Measurements from ENCODE around the gene CMSS1. TPM values are rescaled to one million over a fixed set of nuclear protein-coding genes. Genes with fewer than 3 reads are reported as not detected.

The CMSS1 gene
- total RNA-seq, 1 donor from 2014 or later = 17.3 TPM

GRCh38 chr3:100144255-100144866 is 326.7 kb downstream of the CMSS1 start:
- H3K27me3 ChIP-seq (ENCODE audit: low read depth) = no peaks in the 10 kb centered on the region
- no peaks in the 10 kb centered on the region for H3K36me3 ChIP-seq
- TF ChIP-seq CTCF (IDR thresholded peaks at IDR 0.05) = no peak
- ATAC-seq (no peak), DNase-seq (no peak)
- H3K9me3 ChIP-seq = peaks cover 6% of the 10 kb centered on the region
- no peak overlapping the region for H3K4me3 ChIP-seq
- intact Hi-C loops (cut with DNase I) = no loop called here
- H3K27ac ChIP-seq = no peak overlapping the region
- H3K4me1 ChIP-seq = no peaks in the 10 kb centered on the region

GRCh38 chr3:100149130-100149529 is 331.5 kb downstream of the CMSS1 start:
- intact Hi-C loops (cut with DNase I) = no loop called here
- Histone ChIP-seq H3K36me3 (no peaks in the 10 kb centered on the region), H3K9me3 (no peaks in the 10 kb centered on the region), H3K27me3 (ENCODE audit: low read depth) (no peaks in the 10 kb centered on the region), H3K4me3 (no peak overlapping the region), H3K27ac (no peak overlapping the region), H3K4me1 (no peaks in the 10 kb centered on the region)
- DNase-seq (no peak), ATAC-seq (no peak)
- no peak for TF ChIP-seq CTCF (IDR thresholded peaks at IDR 0.05)

GRCh38 chr3:100149713-100150415 is 332.2 kb downstream of the CMSS1 start:
- ATAC-seq (no peak), DNase-seq (no peak)
- Histone ChIP-seq H3K4me1 (no peaks in the 10 kb centered on the region), H3K27ac (no peak overlapping the region), H3K4me3 (no peak overlapping the region), H3K27me3 (ENCODE audit: low read depth) (no peaks in the 10 kb centered on the region), H3K36me3 (no peaks in the 10 kb centered on the region), H3K9me3 (peaks cover 2% of the 10 kb centered on the region)
- intact Hi-C loops (cut with DNase I) = no loop called here
- no peak for TF ChIP-seq CTCF (IDR thresholded peaks at IDR 0.05)

GRCh38 chr3:100150473-100150872 is 332.8 kb downstream of the CMSS1 start:
- DNase-seq (no peak), ATAC-seq (no peak)
- no peaks in the 10 kb centered on the region for H3K27me3 ChIP-seq (ENCODE audit: low read depth)
- no peak overlapping the region for H3K27ac ChIP-seq
- H3K9me3 ChIP-seq = peaks cover 8% of the 10 kb centered on the region
- intact Hi-C loops (cut with DNase I) = no loop called here
- no peak for TF ChIP-seq CTCF (IDR thresholded peaks at IDR 0.05)
- no peaks in the 10 kb centered on the region for H3K4me1 ChIP-seq
- no peaks in the 10 kb centered on the region for H3K36me3 ChIP-seq
- H3K4me3 ChIP-seq = no peak overlapping the region

- H3K36me3 ChIP-seq = no peaks in the 10 kb centered on the region
- no peak overlapping the region for H3K4me3 ChIP-seq
- intact Hi-C loops (cut with DNase I) = no loop called here
- peaks cover 15% of the 10 kb centered on the region for H3K9me3 ChIP-seq
- no peaks in the 10 kb centered on the region for H3K27me3 ChIP-seq (ENCODE audit: low read depth)
- ATAC-seq (no peak), DNase-seq (no peak)
- no peak for TF ChIP-seq CTCF (IDR thresholded peaks at IDR 0.05)
- H3K27ac ChIP-seq = no peak overlapping the region
- H3K4me1 ChIP-seq = no peaks in the 10 kb centered on the region
These were observed 333.5 kb downstream of the CMSS1 start for GRCh38 chr3:100151024-100151707.

Measured in lower lobe of right lung (tissue), 2 donors.